Glutamatergic neuron (in vitro differentiated cells): ENCODE results near the gene HENMT1. TPM values are rescaled to one million over a fixed set of nuclear protein-coding genes. Genes with fewer than 3 reads are reported as not detected.

Source experiments
- DNase-seq: peaks from one replicate; pipeline ENCODE4 v3.0.0; 2022
- H3K27ac Mint-ChIP-seq: one replicate; pipeline ENCODE4 v1.8.0; 2020; ENCODE audit warnings: mild to moderate bottlenecking, mixed read lengths, inconsistent platforms; ENCODE audit not compliant: unreplicated experiment
- H3K27me3 Mint-ChIP-seq: one replicate; pipeline ENCODE4 v1.8.0; 2020; ENCODE audit warnings: mild to moderate bottlenecking, moderate library complexity, mixed read lengths, inconsistent platforms; ENCODE audit not compliant: unreplicated experiment
- H3K36me3 Mint-ChIP-seq: one replicate; pipeline ENCODE4 v1.8.0; 2020; ENCODE audit warnings: mild to moderate bottlenecking, mixed read lengths, inconsistent platforms; ENCODE audit not compliant: unreplicated experiment
- H3K4me1 Mint-ChIP-seq: one replicate; pipeline ENCODE4 v1.8.0; 2020; ENCODE audit warnings: mild to moderate bottlenecking, low read depth, mixed read lengths, inconsistent platforms; ENCODE audit not compliant: unreplicated experiment
- H3K4me3 Mint-ChIP-seq: one replicate; pipeline ENCODE4 v1.8.0; 2020; ENCODE audit warnings: mild to moderate bottlenecking, mixed read lengths, inconsistent platforms; ENCODE audit not compliant: unreplicated experiment
- H3K9me3 Mint-ChIP-seq: one replicate; pipeline ENCODE4 v1.8.0; 2020; ENCODE audit warnings: mild to moderate bottlenecking, moderate library complexity, mixed read lengths, inconsistent platforms; ENCODE audit not compliant: unreplicated experiment
- long read RNA-seq: library from polyadenylated mRNA; unstranded; transcript quantifications from one replicate; pipeline ENCODE4 v2.0.0, GENCODE V29; 2020; ENCODE audit not compliant: unreplicated experiment
- total RNA-seq: library from RNA; stranded (reverse); fragmentation: NEBNext Ultra II Directional; extraction: Animal tissue kit (Norgen Biotek cat#: 25700); gene quantifications from one replicate; pipeline ENCODE4 v1.2.1, GENCODE V29; 2021; ENCODE audit not compliant: unreplicated experiment
- TF ChIP-seq, protein P1 (sequence below): fragments of 200-600 bp; sonication (generic); IDR thresholded peaks from one replicate; pipeline ENCODE4 v1.5.0; 2021; ENCODE audit not compliant: partially characterized antibody, unreplicated experiment

The HENMT1 gene
- total RNA-seq: 15.9 TPM
- long read RNA-seq, transcript HENMT1-202 (8 exons, 1,874 nt): minor isoform, 8 of 45 reads
- long read RNA-seq, transcript HENMT1-203 (8 exons, 1,696 nt): major isoform, 18 of 45 reads
- long read RNA-seq, partial matches to known transcripts: 3 of 45 reads
- long read RNA-seq, other reads (novel, unspliced or antisense): 16 of 45 reads

DNA sequence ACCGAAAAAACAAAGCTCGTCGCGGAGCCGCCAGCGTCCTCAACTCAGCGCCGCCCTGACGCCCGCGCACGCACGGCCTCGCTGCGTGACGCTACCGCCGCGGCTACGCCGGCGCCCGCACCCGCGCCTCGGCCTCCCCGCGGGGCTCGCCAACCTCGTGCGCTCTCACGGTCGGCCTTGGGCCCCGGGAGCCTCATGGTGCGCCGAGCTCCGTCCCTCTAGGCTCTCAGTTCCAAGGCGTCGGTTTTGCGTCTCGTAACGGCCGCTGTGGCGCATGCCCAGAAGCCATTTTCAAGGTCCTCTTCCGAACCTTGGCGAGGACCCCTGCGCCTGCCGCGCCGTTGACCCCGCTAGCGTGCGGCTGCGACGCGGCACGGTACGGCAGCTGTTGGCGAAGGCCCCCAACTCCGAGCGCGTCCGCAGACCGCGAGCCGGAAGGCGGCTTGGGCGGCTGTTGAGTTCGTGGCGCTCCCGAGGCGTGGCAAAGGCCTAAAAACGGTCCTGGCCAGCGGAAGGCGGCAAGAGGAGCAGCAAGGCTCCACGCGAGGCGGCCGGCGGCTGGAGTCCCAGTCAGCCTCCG lies at the start of gene HENMT1:
TSS of gene HENMT1 (minus strand) at position 64 of the 580 bp plus-strand sequence. CDS start 1,209 bp downstream, outside the sequence.
- peak; percentile 79 for DNase-seq
- Mint-ChIP-seq H3K27me3 (no peaks in the 10 kb centered on the region), H3K9me3 (peaks cover 2% of the 10 kb centered on the region), H3K4me1 (peaks cover 8% of the 10 kb centered on the region), H3K36me3 (no peaks in the 10 kb centered on the region), H3K4me3 (peak within 1 kb of the TSS; percentile 89), H3K27ac (peak within 1 kb of the TSS; percentile 73)
- TF ChIP-seq, protein P1, sequence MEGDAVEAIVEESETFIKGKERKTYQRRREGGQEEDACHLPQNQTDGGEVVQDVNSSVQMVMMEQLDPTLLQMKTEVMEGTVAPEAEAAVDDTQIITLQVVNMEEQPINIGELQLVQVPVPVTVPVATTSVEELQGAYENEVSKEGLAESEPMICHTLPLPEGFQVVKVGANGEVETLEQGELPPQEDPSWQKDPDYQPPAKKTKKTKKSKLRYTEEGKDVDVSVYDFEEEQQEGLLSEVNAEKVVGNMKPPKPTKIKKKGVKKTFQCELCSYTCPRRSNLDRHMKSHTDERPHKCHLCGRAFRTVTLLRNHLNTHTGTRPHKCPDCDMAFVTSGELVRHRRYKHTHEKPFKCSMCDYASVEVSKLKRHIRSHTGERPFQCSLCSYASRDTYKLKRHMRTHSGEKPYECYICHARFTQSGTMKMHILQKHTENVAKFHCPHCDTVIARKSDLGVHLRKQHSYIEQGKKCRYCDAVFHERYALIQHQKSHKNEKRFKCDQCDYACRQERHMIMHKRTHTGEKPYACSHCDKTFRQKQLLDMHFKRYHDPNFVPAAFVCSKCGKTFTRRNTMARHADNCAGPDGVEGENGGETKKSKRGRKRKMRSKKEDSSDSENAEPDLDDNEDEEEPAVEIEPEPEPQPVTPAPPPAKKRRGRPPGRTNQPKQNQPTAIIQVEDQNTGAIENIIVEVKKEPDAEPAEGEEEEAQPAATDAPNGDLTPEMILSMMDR: no peak

DNA sequence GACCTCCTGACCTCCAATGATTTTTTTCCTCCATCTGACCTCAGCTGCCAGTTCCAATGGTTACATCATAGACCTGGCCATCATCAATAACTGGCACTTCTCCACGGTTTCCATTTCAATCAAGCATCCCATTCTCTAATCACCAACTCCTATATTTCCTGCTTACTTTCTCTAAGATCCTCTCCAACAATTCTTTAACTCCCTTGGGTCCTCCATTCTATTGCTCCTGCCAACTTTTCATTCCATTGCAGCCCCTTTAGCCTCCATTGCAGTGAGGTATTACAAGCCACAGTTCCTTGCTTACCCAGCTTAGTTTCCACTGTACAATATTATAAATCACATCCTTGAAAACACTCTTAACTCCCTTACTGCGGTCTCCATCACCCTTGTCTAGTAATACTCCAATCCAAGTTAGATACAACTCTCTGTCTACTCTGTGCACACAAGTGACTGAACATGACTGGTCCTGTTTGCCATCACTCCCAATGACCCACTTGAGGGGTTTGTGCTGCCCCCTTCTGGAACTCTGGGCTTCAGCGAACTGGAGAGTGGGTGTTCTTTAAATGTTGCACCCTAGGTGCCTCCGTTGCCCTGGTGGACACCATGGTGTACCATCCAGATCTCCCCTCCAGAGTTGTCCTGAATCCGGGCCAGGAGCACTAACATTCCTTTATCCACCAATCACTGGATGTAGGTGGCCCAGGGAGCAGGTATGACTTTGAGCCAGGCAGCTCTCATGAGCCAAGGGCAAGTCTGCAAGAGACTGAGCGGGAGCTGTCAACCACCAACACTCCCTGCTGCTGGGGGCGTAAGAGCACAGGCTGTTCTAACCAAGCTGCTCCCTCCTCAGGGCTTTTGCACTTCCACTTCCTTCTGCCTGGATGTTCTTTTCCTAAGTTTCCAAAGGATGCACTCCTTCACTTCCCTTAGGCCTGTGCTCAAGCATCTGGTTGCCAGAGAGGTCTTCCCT lies 48.1 kb upstream of the HENMT1 start:
- no peaks in the 10 kb centered on the region for H3K27me3 Mint-ChIP-seq
- H3K4me3 Mint-ChIP-seq: no peak overlapping the region
- TF ChIP-seq, protein P1: no peak
- H3K27ac Mint-ChIP-seq: no peak overlapping the region
- peaks cover 3% of the 10 kb centered on the region for H3K9me3 Mint-ChIP-seq
- H3K36me3 Mint-ChIP-seq: no peaks in the 10 kb centered on the region
- H3K4me1 Mint-ChIP-seq: no peaks in the 10 kb centered on the region
- DNase-seq: no peak

DNA sequence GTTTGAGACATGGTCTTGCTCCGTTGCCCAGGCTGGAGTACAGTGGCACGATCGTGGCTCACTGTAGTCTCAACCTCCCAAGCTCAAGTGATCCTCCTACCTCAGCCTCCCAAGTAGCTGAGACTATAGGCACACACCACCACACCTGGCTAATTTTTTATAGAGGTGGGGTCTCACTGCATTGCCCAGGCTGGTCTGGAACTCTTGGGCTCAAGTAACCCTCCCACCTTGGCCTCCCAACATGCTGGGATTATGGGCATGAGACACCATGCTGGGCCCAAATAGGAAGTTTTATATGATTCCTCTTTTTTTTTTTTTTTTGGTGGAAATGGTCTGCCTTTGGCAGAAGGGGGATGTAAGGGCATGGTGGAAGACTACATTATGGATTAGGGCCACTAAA lies 45.8 kb upstream of the HENMT1 start:
- DNase-seq: no peak
- Mint-ChIP-seq H3K36me3 (no peaks in the 10 kb centered on the region), H3K27me3 (no peaks in the 10 kb centered on the region), H3K9me3 (peaks cover 3% of the 10 kb centered on the region), H3K27ac (no peak overlapping the region), H3K4me1 (no peaks in the 10 kb centered on the region), H3K4me3 (no peak overlapping the region)
- TF ChIP-seq, protein P1: no peak

DNA sequence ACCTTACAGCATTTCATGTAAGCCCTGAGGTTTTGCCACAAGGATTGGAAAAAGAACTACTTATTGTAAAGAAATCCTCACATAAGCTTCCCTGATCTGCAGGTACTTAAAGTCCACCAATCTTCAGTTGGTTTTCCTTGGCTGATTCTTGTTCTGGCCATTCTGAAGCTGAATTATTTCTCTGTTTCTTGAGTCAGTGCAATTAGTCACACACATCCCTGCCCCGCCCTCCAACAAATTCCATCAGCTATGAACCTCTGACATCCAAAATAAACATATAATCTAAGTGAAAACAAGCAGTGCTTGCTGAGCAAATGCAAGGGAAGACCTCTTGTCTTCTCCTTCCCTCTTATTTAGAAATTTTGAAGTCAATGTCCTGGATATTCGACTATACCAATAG lies 43.6 kb upstream of the HENMT1 start:
- TF ChIP-seq, protein P1: no peak

More for the DNA sequence above, 43.6 kb upstream of the HENMT1 start:
- H3K4me3 Mint-ChIP-seq: no peak overlapping the region
- no peak overlapping the region for H3K27ac Mint-ChIP-seq
- peaks cover 3% of the 10 kb centered on the region for H3K9me3 Mint-ChIP-seq
- no peaks in the 10 kb centered on the region for H3K36me3 Mint-ChIP-seq
- DNase-seq: no peak
- H3K27me3 Mint-ChIP-seq: no peaks in the 10 kb centered on the region
- H3K4me1 Mint-ChIP-seq: no peaks in the 10 kb centered on the region
